A549 treated with ZK216348 at 1 μM for 4 hours (cell line): ENCODE measurements around the gene THEM4. TPM values are rescaled to one million over a fixed set of nuclear protein-coding genes. Genes with fewer than 3 reads are reported as not detected.

ENCODE experiments used
- total RNA-seq: library from RNA; stranded (reverse); fragments of 200-300 nt; extraction: Qiagen RNA extraction; gene quantifications from 5 replicates; pipeline ENCODE4 v1.2.3, GENCODE V29; 2022; ENCODE audit warnings: low read depth

Gene THEM4
- 11.9 to 14.4 TPM (median 13.3 TPM) in 5 replicates for total RNA-seq

DNA sequence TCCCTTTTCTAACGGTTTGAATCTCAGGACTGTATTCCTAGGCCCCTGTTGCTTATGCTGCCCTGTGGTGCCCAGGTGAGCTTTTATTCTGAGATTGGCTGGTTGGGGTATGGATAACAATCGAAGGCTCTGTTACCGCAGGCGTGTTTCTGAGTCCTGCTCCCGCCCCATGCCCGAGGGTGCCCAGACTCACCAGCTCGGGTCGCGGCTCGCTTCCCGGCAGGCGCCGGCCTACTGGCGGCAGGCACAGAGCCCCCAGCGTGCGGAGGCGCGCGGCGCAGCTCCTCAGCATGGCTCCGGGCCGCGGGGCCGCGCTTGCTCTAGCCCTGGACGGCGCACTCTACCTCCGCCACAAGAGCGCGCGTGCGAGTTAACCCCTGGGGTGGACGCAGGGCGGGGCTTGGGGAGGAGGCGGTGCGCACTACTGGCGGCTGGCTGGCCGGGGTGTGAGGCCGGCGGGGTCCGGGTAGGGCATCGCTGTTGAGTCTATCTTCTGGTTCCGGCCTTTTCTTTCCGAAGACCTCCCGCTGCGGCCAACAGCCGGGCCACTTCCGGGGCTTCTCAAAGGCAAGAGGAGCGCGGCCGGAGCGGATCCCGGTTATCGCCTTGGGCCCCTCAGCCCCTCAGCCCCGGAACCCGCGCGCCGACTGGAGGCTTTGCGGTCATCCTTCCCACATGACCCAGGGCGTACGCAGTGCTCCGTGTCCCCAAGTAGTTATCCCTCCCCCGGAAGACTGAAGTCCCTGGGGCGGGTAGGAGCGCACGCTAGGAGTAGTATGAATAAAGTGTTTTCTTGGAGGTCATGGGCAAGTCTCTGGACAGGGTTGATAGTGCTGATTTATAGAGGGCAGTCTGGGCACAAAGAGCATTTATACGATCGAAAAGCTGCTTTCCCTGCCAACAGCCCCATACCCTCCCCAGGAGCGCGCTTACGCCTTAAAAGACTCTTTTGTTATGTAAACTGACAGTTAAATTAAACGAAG, at the start of gene THEM4:
Gene THEM4, minus strand, starts transcription at position 345 of the 983 bp plus-strand sequence. Its CDS starts 53 bp downstream, at position 292.

DNA sequence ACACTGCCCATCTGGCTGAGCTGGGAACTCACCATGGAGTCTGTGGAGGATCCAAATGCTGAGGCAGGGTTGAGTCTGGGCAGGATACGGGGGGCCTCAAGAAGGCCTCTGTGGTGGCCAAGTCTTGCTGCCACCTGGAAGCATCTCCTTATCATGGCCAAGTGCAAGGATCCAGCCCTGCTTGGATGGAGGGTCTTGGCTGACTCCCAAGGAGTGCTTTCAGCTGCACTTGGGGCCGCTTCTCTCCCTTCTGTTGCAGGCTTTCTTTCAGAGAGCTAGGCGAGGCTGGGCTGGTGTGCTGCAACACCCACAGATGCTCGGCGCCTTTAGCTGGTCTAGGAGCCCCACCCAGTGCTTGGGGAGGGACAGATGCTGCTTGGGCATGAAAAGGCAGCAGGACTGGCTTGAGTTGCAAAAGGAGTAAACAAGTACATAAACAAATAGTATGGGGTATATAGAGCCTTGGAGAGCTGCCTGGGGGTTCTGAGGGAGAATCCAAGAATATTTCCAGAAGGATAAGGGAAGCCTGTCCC, 55.8 kb downstream of the THEM4 start, which contains the start of gene THEM5:
Gene THEM5, minus strand, starts transcription at position 302 of the 533 bp plus-strand sequence. Its CDS starts 147 bp downstream, at position 155.

DNA sequence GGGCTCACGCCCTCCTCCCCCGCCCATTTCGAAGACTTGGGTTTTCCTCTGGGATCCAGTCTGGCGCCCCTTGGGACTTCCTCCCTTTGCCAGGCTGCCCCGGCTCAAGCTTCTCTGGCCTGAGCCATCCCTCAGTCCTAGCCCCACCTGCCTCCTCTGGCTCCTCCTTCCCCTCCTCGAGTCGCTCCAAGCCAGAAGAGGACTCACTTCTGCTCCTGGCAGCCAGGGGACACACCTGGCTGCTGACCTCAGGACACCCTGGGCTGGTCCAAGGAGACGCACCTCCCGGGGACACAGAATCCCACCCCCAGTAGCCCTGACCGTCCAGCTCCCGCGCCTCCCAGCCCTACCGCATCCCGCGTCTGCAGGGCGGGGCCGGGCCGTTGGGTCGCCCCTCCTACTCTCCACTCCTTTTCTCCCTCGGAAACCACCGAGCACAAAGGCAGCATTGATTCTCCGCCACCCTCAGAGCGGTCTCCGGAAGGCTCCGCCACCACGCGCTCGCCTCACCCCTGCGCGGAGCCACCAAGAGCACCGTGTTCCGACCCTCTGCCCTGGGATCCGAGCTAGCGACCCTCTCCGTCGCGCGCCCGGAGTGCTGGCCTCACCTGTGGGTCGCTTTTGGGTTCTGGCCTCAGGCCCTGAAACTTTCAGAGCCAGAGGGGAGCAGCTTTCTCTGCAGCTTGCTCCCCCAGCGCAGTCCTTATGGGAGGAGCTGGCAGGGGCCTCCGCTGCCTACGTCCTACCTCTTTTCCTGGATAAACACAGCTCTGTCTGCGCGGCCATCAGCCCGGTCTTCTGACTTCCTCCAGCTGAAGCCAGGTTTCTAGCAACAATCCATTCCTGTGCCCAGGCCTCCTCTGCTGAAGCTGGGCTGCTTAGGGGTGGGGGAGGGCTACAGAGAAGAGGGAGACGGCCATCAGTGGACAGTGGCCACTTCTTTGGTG, 69.6 kb downstream of the THEM4 start, which contains the start of gene C2CD4D:
Gene C2CD4D, minus strand, starts transcription at position 364 of the 947 bp plus-strand sequence. CDS start 831 bp downstream, outside the sequence.

DNA sequence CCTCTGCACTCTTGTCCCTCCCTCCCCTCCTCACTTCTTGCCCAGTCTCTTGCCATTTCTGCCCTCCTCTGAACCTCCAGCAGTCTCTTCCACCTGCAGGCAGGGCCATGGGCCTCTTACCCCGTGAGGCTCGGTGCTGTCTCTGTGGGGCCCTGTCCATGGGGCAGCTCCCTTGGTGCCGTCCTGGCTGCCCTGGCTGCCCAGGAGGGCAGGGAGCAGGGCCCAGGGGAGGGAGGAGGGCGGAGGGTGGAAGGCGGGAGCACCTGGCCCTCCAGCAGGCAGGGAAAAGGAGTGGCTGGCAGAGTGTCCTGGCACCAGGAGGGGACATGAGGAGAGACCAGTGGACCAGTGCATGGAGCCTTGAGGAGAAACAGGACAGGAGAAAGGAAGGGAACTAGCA, 77.7 kb downstream of the THEM4 start, which contains the start of gene RORC:
Gene RORC, minus strand, starts transcription at position 198 of the 400 bp plus-strand sequence. Its CDS starts 38 bp downstream, at position 160.

Other genes with a start within 250 kb of the THEM4 start
- not detected in 5 replicates for gene CELF3, start 192.7 kb downstream of the THEM4 start, total RNA-seq
- gene RIIAD1, start 188.0 kb downstream of the THEM4 start, total RNA-seq = not detected in 5 replicates
- gene MRPL9, start 146.0 kb downstream of the THEM4 start, total RNA-seq = 76.3 to 88.8 TPM (median 81.2 TPM) in 5 replicates
- 5.9 to 7.2 TPM (median 6.2 TPM) in 5 replicates for gene TDRKH, start 119.0 kb downstream of the THEM4 start, total RNA-seq
- gene LINGO4, start 104.1 kb downstream of the THEM4 start, total RNA-seq = not detected in 5 replicates
- 0.06 to 0.13 TPM (median 0.08 TPM) in 3 of 5 replicates, not detected in the others for gene RORC, start 77.7 kb downstream of the THEM4 start, total RNA-seq
- gene C2CD4D, start 69.7 kb downstream of the THEM4 start, total RNA-seq = not detected in 5 replicates
- gene THEM5, start 55.8 kb downstream of the THEM4 start, total RNA-seq = not detected in 5 replicates
- gene S100A10, start 84.3 kb upstream of the THEM4 start, total RNA-seq = 1,962 to 3,541 TPM (median 2,083 TPM) in 5 replicates
- gene S100A11, start 127.5 kb upstream of the THEM4 start, total RNA-seq = 1,744 to 1,849 TPM (median 1,790 TPM) in 5 replicates
- gene TCHHL1, start 179.6 kb upstream of the THEM4 start, total RNA-seq = not detected in 5 replicates
- gene TCHH, start 205.9 kb upstream of the THEM4 start, total RNA-seq = 0.19 to 0.36 TPM (median 0.29 TPM) in 5 replicates
- gene RPTN, start 249.7 kb upstream of the THEM4 start, total RNA-seq = 0.07 TPM in 1 of 5 replicates, not detected in the others